HepG2 (cell line): ENCODE data around the gene CMC4. TPM values are rescaled to one million over a fixed set of nuclear protein-coding genes. Genes with fewer than 3 reads are reported as not detected.

Experiments
- ATAC-seq: fragments of 200-7000 bp; cut with Tn5 transposase; 3 replicates; pipeline ENCODE4 v1.9.1; 2020; ENCODE audit warnings: mild to moderate bottlenecking, moderate library complexity
- BruUV-seq: library from RNA; stranded (reverse); fragments of 400-500 nt; replicated peaks from 2 replicates; lab custom pipeline; 2021; lab: Mats Ljungman, UMichigan
- CTCF ChIA-PET: fragments of 300-600 bp; formaldehyde crosslinking; extraction: SDS; loops from one replicate; lab custom pipeline; 2021; ENCODE audit warnings: low total read pairs, inconsistent platforms, low intra/inter-chr PET ratio; lab: Yijun Ruan, JAX
- POLR2A ChIA-PET: fragments of 350-600 bp; sonication (Branson Sonifier 250); formaldehyde crosslinking; loops from one replicate; lab custom pipeline; 2020; ENCODE audit warnings: antibody characterized with exemption, inconsistent platforms; lab: Yijun Ruan, JAX
- DNase-seq: peaks from one replicate; pipeline ENCODE4 v3.0.0-alpha.2; 2015; ENCODE audit warnings: low spot score
- FAIRE-seq: peaks from 3 replicates; lab custom pipeline; 2011; peaks lifted over from hg19 to GRCh38; lab: Jason Lieb, UNC
- H2AFZ ChIP-seq: one replicate; pipeline ENCODE4 v1.6.1; 2011; ENCODE audit warnings: low read length, inconsistent platforms
- H3K27ac ChIP-seq: fragments of 300-600 bp; 3 replicates; pipeline ENCODE4 v1.8.0; 2011; ENCODE audit warnings: mixed run types, mild to moderate bottlenecking, mixed read lengths, low read length, inconsistent platforms; ENCODE audit not compliant: insufficient read depth; ENCODE audit errors: extremely low read length
- H3K27me3 ChIP-seq, 2 experiments: fragments of 200-600 bp in 1 of 2; 2 replicates in 1 of 2; 3 replicates in 1 of 2; pipeline versions ENCODE4 v1.6.0 to v1.8.0; 2011; ENCODE audit warnings: low read length in 2 of 2, mild to moderate bottlenecking in 2 of 2, moderate library complexity in 2 of 2, inconsistent platforms in 1 of 2; ENCODE audit not compliant: insufficient read depth in 2 of 2, control insufficient read depth in 1 of 2
- H3K36me3 ChIP-seq, 2 experiments: fragments of 200-600 bp in 1 of 2; replicated peaks in 1 of 2; 2 replicates in 1 of 2; 3 replicates in 1 of 2; pipeline versions ENCODE4 v1.5.1 to v1.8.0; 2011; ENCODE audit warnings: low read length in 2 of 2, inconsistent platforms in 1 of 2; ENCODE audit not compliant: insufficient read depth in 2 of 2, control insufficient read depth in 1 of 2
- H3K4me1 ChIP-seq: 2 replicates; pipeline ENCODE4 v1.5.1; 2012; ENCODE audit warnings: low read length, inconsistent platforms; ENCODE audit not compliant: insufficient read depth
- H3K4me2 ChIP-seq: 2 replicates; pipeline ENCODE4 v1.6.0; 2011; ENCODE audit warnings: low read depth, low read length, inconsistent platforms
- H3K4me3 ChIP-seq, 3 experiments: fragments of 200-600 bp in 1 of 3; sonication (generic), shearing (Covaris generic) in 1 of 3; replicated peaks in 1 of 3; 2 replicates each; pipeline ENCODE4 v1.5.1; 2011 to 2016; ENCODE audit warnings: low read length in 3 of 3, inconsistent platforms in 2 of 3, low read depth in 2 of 3, mild to moderate bottlenecking in 2 of 3, control low read depth in 1 of 3, mixed read lengths in 1 of 3; ENCODE audit not compliant: insufficient read depth in 1 of 3
- H3K79me2 ChIP-seq: one replicate; pipeline ENCODE4 v1.6.1; 2011; ENCODE audit warnings: low read length, inconsistent platforms; ENCODE audit not compliant: insufficient read depth
- H3K9ac ChIP-seq: 2 replicates; pipeline ENCODE4 v1.6.0; 2011; ENCODE audit warnings: mild to moderate bottlenecking, low read depth, low read length, inconsistent platforms; ENCODE audit not compliant: insufficient read depth
- H3K9me3 ChIP-seq: 2 replicates; pipeline ENCODE4 v1.5.1; 2012; ENCODE audit warnings: mild to moderate bottlenecking, low read length
- H4K20me1 ChIP-seq: 2 replicates; pipeline ENCODE4 v1.6.0; 2011; ENCODE audit warnings: inconsistent platforms, mild to moderate bottlenecking, low read length, moderate library complexity; ENCODE audit not compliant: insufficient read depth
- FOSL2 ChIP-seq: sonication (generic); formaldehyde crosslinking; IDR thresholded peaks from 2 replicates; pipeline ENCODE4 v1.4.0; 2020; ENCODE audit warnings: missing genetic modification reagents
- FOXA1 ChIP-seq, 2 experiments: fragments of 450-650 bp in 1 of 2; sonication (generic) in 1 of 2; formaldehyde crosslinking in 1 of 2; IDR thresholded peaks; 2 replicates each; pipeline versions ENCODE4 v1.4.0 to v1.6.1; 2016 to 2020; ENCODE audit warnings: missing genetic modification reagents in 1 of 2
- FOXA3 ChIP-seq: IDR thresholded peaks from 2 replicates; pipeline ENCODE4 v1.6.1; 2016; ENCODE audit warnings: missing genetic modification reagents, missing compliant biosample characterization
- NR2F1 ChIP-seq, 2 experiments: fragments of 450-650 bp in 1 of 2; formaldehyde crosslinking in 1 of 2; IDR thresholded peaks; 2 replicates each; pipeline versions ENCODE4 v1.5.0 to v1.6.1; 2016 to 2020; ENCODE audit warnings: mild to moderate bottlenecking in 1 of 2, missing compliant biosample characterization in 1 of 2, missing genetic modification reagents in 1 of 2, moderate library complexity in 1 of 2
- NR2F6 ChIP-seq, 2 experiments: IDR thresholded peaks; 2 replicates each; pipeline ENCODE4 v1.6.1; 2016; ENCODE audit warnings: antibody characterized with exemption in 1 of 2, mild to moderate bottlenecking in 1 of 2
- RARA ChIP-seq: IDR thresholded peaks from 2 replicates; pipeline ENCODE4 v1.6.1; 2016; ENCODE audit warnings: missing genetic modification reagents, missing compliant biosample characterization
- SAP130 ChIP-seq: IDR thresholded peaks from 2 replicates; pipeline ENCODE4 v1.6.1; 2016; ENCODE audit warnings: low read depth
- ZFP37 ChIP-seq: sonication (generic); formaldehyde crosslinking; IDR thresholded peaks from 2 replicates; pipeline ENCODE4 v1.4.0; 2020; ENCODE audit warnings: missing genetic modification reagents, borderline replicate concordance
- ZFY ChIP-seq: sonication (generic); formaldehyde crosslinking; IDR thresholded peaks from 2 replicates; pipeline ENCODE4 v1.4.0; 2020; ENCODE audit warnings: missing genetic modification reagents
- ZSCAN12 ChIP-seq: sonication (generic); formaldehyde crosslinking; IDR thresholded peaks from 2 replicates; pipeline ENCODE4 v1.9.0; 2021; ENCODE audit warnings: mild to moderate bottlenecking, missing genetic modification reagents
- WGBS: methylation state at CpG from one replicate; pipeline ENCODE4 v1.1.6; 2017; ENCODE audit warnings: low lambda C conversion rate; 5-methylcytosine and 5-hydroxymethylcytosine counted together
- in situ Hi-C: cut with HindIII; loops from 2 replicates; pipeline ENCODE4 v1.10.0; 2017; ENCODE audit warnings: low pct_unique_long_range_greater_than_20kb; ENCODE audit not compliant: extremely low pct_ligation_motif_present
- intact Hi-C: fragments of 100-400 bp; cut with micrococcal nuclease; formaldehyde crosslinking; loops from one replicate; pipeline ENCODE4 v1.10.0; 2022; ENCODE audit not compliant: unreplicated experiment
- polyA plus RNA-seq, 8 experiments: library from polyadenylated mRNA; depleted of rRNA in 3 of 8; stranded (reverse) in 7 of 8; unstranded in 1 of 8; fragments of >200 nt; fragmentation: Illumina TruSeq in 4 of 8; extraction: Trizol in 4 of 8; gene quantifications; 2 replicates each; pipeline versions ENCODE4 v1.2.1 to v1.2.3, GENCODE V29; 2011 to 2016; ENCODE audit warnings: low read depth in 4 of 8, missing spikeins in 1 of 8, mixed read lengths in 1 of 8; ENCODE audit not compliant: insufficient read depth in 1 of 8
- total RNA-seq, 5 experiments: library from RNA; depleted of rRNA; stranded (reverse); fragments of >200 nt; fragmentation: Illumina TruSeq; extraction: Trizol; gene quantifications; 2 replicates each; pipeline ENCODE4 v1.2.3, GENCODE V29; 2016; ENCODE audit warnings: low read depth in 1 of 5
- TF ChIP-seq, protein P1 (sequence below): sonication (generic); formaldehyde crosslinking; IDR thresholded peaks from 2 replicates; pipeline ENCODE4 v1.5.1; 2020; ENCODE audit warnings: missing genetic modification reagents, mild to moderate bottlenecking, borderline replicate concordance
- TF ChIP-seq, protein P2 (sequence below): IDR thresholded peaks from 2 replicates; pipeline ENCODE4 v1.4.0; 2020; ENCODE audit warnings: mild to moderate bottlenecking, missing genetic modification reagents

Gene CMC4
- total and polyA plus RNA-seq, 2 of the 13 experiments (the other 11 are each of a cell fraction or from before 2014, with no cell fraction given) = 5.6 to 11.5 TPM

- no peaks in the 10 kb centered on the region for H3K9me3 ChIP-seq
- in situ Hi-C loops = no loop called here
- H3K36me3 ChIP-seq = no peaks in the 10 kb centered on the region
- no peak overlapping the region for H3K4me2 ChIP-seq
- H3K27ac ChIP-seq = no peak overlapping the region
- POLR2A ChIA-PET = no interaction called here
- BruUV-seq = no TSS peak
- WGBS = no CpG with 5 or more reads among the region's 1 CpG
- H3K79me2 ChIP-seq = peaks cover 23% of the 10 kb centered on the region
- no peak overlapping the region for H3K9ac ChIP-seq
- FAIRE-seq (peak; percentile 74), ATAC-seq (peak; percentile 12; the same call in 1 of the 3 replicates), DNase-seq (peak; percentile 46)
- intact Hi-C loops = no loop called here
- H3K4me1 ChIP-seq = peaks cover 33% of the 10 kb centered on the region
- no peak overlapping the region for H2AFZ ChIP-seq
- CTCF ChIA-PET = no interaction called here
- H4K20me1 ChIP-seq = no peaks in the 10 kb centered on the region
- no peak overlapping the region for H3K4me3 ChIP-seq
- no peaks in the 10 kb centered on the region for H3K27me3 ChIP-seq
- TF ChIP-seq ZFY (CRISPR knock-in tag) (peak; percentile 20; the same call in 1 of the 2 replicates), ZFP37 (CRISPR knock-in tag) (no peak), FOXA1 (IDR thresholded peaks at IDR 0.05) (no peak), FOXA1 (CRISPR knock-in tag; IDR thresholded peaks at IDR 0.05) (peak; percentile 63), SAP130 (peak; percentile 27; the same call in 1 of the 2 replicates), NR2F6 (IDR thresholded peaks at IDR 0.05) (peak; percentile 61), NR2F6 (CRISPR knock-in tag; IDR thresholded peaks at IDR 0.05) (peak; percentile 72; the same call in 1 of the 2 replicates), ZSCAN12 (CRISPR knock-in tag) (no peak), FOSL2 (peak; percentile 79), NR2F1 (CRISPR knock-in tag; IDR thresholded peaks at IDR 0.05) (peak; percentile 47 to 51; a peak in 2 of 4 replicates), RARA (CRISPR knock-in tag) (peak; percentile 23; the same call in 1 of the 2 replicates), FOXA3 (CRISPR knock-in tag) (peak; percentile 31; the same call in 1 of the 2 replicates)
- TF ChIP-seq, protein P1, sequence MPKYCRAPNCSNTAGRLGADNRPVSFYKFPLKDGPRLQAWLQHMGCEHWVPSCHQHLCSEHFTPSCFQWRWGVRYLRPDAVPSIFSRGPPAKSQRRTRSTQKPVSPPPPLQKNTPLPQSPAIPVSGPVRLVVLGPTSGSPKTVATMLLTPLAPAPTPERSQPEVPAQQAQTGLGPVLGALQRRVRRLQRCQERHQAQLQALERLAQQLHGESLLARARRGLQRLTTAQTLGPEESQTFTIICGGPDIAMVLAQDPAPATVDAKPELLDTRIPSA (CRISPR knock-in tag) = no peak
- TF ChIP-seq, protein P2, sequence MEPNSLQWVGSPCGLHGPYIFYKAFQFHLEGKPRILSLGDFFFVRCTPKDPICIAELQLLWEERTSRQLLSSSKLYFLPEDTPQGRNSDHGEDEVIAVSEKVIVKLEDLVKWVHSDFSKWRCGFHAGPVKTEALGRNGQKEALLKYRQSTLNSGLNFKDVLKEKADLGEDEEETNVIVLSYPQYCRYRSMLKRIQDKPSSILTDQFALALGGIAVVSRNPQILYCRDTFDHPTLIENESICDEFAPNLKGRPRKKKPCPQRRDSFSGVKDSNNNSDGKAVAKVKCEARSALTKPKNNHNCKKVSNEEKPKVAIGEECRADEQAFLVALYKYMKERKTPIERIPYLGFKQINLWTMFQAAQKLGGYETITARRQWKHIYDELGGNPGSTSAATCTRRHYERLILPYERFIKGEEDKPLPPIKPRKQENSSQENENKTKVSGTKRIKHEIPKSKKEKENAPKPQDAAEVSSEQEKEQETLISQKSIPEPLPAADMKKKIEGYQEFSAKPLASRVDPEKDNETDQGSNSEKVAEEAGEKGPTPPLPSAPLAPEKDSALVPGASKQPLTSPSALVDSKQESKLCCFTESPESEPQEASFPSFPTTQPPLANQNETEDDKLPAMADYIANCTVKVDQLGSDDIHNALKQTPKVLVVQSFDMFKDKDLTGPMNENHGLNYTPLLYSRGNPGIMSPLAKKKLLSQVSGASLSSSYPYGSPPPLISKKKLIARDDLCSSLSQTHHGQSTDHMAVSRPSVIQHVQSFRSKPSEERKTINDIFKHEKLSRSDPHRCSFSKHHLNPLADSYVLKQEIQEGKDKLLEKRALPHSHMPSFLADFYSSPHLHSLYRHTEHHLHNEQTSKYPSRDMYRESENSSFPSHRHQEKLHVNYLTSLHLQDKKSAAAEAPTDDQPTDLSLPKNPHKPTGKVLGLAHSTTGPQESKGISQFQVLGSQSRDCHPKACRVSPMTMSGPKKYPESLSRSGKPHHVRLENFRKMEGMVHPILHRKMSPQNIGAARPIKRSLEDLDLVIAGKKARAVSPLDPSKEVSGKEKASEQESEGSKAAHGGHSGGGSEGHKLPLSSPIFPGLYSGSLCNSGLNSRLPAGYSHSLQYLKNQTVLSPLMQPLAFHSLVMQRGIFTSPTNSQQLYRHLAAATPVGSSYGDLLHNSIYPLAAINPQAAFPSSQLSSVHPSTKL (CRISPR knock-in tag) = 0 out of 2 replicates have a peak, but pooled peaks have one; percentile 20
Measured at GRCh38 chrX:155068165-155068564, 2.8 kb downstream of the CMC4 start.
